C4-2B (cell line): Measurements from ENCODE around the gene SWAP70.

Experiments
- H3K27ac ChIP-seq: fragments of 450-650 bp; 2 replicates; pipeline ENCODE4 v1.5.1; 2017
- ZFX ChIP-seq: fragments of 450-650 bp; IDR thresholded peaks from 2 replicates; pipeline ENCODE4 v1.6.1; 2017
- TF ChIP-seq, protein P1 (sequence below): fragments of 450-650 bp; conservative IDR thresholded peaks from 2 replicates; pipeline ENCODE4 v1.5.1; 2017; ENCODE audit warnings: mild to moderate bottlenecking

Gene SWAP70

DNA sequence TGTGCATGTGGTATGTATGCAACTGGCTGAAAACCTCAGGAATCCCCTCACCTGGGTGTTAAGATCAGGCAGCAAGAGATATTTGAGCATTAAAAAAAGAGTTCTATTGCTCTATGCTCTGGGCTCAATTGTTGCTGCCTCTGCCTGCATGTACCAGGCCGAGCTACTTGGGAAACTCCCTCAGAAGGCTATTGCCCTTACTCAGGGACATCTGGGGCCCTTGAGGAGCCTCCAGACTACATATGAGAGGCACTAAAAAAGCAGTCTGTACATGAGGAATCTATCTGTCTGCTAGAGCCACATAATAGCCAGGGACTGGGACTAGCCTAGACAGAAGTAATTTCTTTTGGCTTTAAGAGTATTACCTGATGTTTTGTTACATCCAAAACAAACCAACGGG, 120.1 kb downstream of the SWAP70 start:
- TF ChIP-seq, protein P1, sequence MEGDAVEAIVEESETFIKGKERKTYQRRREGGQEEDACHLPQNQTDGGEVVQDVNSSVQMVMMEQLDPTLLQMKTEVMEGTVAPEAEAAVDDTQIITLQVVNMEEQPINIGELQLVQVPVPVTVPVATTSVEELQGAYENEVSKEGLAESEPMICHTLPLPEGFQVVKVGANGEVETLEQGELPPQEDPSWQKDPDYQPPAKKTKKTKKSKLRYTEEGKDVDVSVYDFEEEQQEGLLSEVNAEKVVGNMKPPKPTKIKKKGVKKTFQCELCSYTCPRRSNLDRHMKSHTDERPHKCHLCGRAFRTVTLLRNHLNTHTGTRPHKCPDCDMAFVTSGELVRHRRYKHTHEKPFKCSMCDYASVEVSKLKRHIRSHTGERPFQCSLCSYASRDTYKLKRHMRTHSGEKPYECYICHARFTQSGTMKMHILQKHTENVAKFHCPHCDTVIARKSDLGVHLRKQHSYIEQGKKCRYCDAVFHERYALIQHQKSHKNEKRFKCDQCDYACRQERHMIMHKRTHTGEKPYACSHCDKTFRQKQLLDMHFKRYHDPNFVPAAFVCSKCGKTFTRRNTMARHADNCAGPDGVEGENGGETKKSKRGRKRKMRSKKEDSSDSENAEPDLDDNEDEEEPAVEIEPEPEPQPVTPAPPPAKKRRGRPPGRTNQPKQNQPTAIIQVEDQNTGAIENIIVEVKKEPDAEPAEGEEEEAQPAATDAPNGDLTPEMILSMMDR = no peak
- no peak for TF ChIP-seq ZFX
- no peak overlapping the region for H3K27ac ChIP-seq

DNA sequence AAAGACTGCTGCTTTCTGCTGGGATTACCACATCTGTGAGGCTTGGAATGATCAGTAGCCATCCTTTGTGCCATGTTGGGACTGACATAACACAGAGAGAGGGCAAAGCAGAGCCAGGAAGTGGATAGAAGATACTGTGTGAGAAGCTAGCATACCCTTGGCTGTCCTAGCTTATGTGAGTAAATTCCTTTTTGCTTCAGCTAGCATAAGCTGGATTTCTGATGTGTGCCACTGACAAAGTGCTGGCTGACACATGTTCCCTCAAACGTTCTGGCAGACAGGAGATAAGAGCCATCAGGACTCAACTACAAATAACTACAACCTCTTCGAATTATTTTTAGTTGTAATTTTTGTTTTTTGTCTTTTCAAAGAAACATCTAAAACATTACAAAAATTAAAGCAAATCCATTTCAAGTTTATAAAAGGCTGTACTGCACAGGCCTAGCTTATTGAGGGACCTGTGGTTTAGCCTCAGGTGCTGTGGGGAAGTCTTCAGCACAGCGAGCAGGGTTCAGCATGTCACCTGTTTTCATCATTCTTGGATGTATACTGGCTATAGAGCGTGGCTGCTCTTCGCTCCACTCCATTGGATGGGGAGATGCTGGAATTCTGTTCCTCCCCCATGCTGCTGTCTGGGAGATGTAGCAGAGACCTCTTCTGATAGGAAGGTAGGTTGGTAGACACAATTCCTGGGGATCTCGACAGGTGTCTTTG, 120.9 kb downstream of the SWAP70 start:
- TF ChIP-seq, protein P1 = no peak
- no peak for TF ChIP-seq ZFX
- H3K27ac ChIP-seq = no peak overlapping the region

DNA sequence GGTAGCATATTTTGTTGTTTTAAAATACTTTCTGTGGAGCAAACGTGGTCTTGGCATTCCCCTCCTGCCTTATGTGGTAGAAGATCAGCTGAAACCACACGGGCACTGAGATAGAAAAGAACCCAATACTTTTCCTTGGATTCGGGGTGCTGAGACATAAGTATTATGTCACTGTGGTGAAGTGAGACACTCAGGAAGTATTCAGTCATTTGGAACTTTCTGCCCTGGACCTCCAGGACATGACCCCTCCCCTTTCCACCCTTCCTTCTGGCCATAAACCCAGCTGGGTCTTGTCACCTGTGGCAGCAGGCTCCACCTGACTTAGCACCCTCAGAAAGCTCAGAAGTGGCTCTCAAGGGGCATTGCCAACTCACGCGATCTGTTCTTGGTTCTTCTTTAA, 123.4 kb downstream of the SWAP70 start:
- H3K27ac ChIP-seq = no peak overlapping the region

DNA sequence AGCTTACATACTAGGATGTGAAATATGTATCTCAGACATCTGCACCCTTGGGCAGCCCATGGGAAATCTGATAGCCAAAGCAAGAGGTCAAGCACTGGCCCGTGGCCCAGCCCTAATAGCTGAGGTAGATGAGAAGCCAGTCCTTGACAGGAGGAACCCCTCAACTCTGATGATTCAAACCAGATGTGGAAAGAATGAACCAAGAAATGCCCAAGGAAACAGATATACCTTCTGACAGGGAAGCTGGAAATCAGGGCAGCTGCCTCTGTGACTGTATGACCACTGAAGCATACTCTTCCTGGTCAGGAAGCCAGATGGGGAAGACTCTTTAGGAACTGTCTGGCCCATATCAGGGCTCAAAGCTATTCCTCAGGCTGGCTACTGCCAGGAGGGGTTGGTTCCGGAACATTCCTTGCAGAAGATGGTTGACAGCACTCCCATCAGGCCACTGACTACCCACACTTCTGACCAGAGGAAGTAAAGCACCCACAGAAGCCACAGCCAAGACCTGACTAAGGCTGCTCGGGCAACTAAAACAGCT, 124.2 kb downstream of the SWAP70 start:
- TF ChIP-seq, protein P1 = no peak
- TF ChIP-seq ZFX = no peak
- H3K27ac ChIP-seq = no peak overlapping the region

More for the DNA sequence above, 123.4 kb downstream of the SWAP70 start:
- TF ChIP-seq, protein P1 = no peak
- TF ChIP-seq ZFX = no peak

- TF ChIP-seq, protein P1 = no peak
- H3K27ac ChIP-seq = no peak overlapping the region
Measured at GRCh38 chr11:9789910-9790309, 126.0 kb downstream of the SWAP70 start.

- no peak overlapping the region for H3K27ac ChIP-seq
- no peak for TF ChIP-seq ZFX
- TF ChIP-seq, protein P1 = no peak
Measured at GRCh38 chr11:9790703-9791102, 126.8 kb downstream of the SWAP70 start.

DNA sequence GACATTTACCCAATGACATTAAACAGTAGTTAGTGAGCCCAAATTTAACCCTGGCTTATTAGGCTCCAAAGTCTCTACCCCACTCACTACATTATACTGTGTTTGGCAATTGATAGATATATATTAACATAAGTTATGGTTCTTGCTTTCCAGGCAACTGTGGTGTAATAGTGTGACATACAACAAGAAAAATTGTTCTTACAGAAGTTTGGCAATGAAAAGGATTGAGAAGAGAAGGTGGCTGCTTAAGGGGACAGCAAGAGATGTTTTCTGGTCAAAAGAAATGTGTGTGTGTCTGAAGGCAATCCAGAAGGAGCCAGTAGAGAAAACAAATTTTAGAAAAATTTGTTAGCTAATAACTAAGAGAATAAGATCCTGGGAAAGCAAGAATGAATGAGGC, 132.4 kb downstream of the SWAP70 start:
- TF ChIP-seq, protein P1 = no peak
- no peak for TF ChIP-seq ZFX

More for the DNA sequence above, 132.4 kb downstream of the SWAP70 start:
- H3K27ac ChIP-seq = no peak overlapping the region
